HCT116 (cell line): ENCODE measurements around the gene STAT4. TPM values are rescaled to one million over a fixed set of nuclear protein-coding genes. Genes with fewer than 3 reads are reported as not detected.

ENCODE experiments used
- ATAC-seq: fragments of 200-7000 bp; cut with Tn5 transposase; 2 replicates; pipeline ENCODE4 v1.9.1; 2020; ENCODE audit warnings: mild to moderate bottlenecking, moderate library complexity
- BruUV-seq: library from RNA; stranded (reverse); fragments of 400-500 nt; replicated peaks from 2 replicates; lab custom pipeline; 2021; lab: Mats Ljungman, UMichigan
- CTCF ChIA-PET: fragments of 300-600 bp; sonication (Branson Sonifier 250); formaldehyde crosslinking; loops from one replicate; lab custom pipeline; 2021; ENCODE audit warnings: antibody characterized with exemption; lab: Charles Lee
- POLR2A ChIA-PET: fragments of 300-600, 350-600 bp; sonication (Branson Sonifier 250); formaldehyde crosslinking; loops from one replicate; lab custom pipeline; 2021; ENCODE audit warnings: antibody characterized with exemption; lab: Charles Lee
- RAD21 ChIA-PET, 2 experiments: fragments of 300-600 bp; sonication (Branson Sonifier 250); formaldehyde crosslinking; loops; one replicate each; lab custom pipeline; 2023; ENCODE audit warnings: low total read pairs in 2 of 2; ENCODE audit not compliant: uncharacterized antibody in 2 of 2, unreplicated experiment in 2 of 2, low non-redundant PET in 1 of 2; lab: Charles Lee
- DNase-seq: peaks from one replicate; pipeline ENCODE4 v3.0.0-alpha.2; 2010; ENCODE audit warnings: low read depth, low spot score
- H2AFZ ChIP-seq: fragments of 200-600 bp; shearing (Covaris generic), sonication (generic); 2 replicates; pipeline ENCODE4 v1.6.1; 2017; ENCODE audit warnings: low read depth, mixed run types, mixed read lengths, antibody characterized with exemption, low read length; ENCODE audit not compliant: poor library complexity, severe bottlenecking
- H3K27ac ChIP-seq: 2 replicates; pipeline ENCODE4 v1.5.1; 2012; ENCODE audit warnings: low read depth, low read length
- H3K27me3 ChIP-seq: fragments of 200-600 bp; sonication (generic); 2 replicates; pipeline ENCODE4 v1.6.1; 2016; ENCODE audit warnings: mixed run types, low read length, mixed read lengths; ENCODE audit not compliant: insufficient read depth
- H3K36me3 ChIP-seq, 2 experiments: fragments of 200-500 bp in 1 of 2; fragments of 200-600 bp in 1 of 2; sonication (Bioruptor generic) in 1 of 2; sonication (generic) in 1 of 2; 2 replicates each; pipeline versions ENCODE4 v1.5.1 to v1.6.1; 2014 to 2016; ENCODE audit warnings: low read length in 2 of 2, inconsistent platforms in 1 of 2, mixed read lengths in 1 of 2, mixed run types in 1 of 2; ENCODE audit not compliant: insufficient read depth in 2 of 2, control insufficient read depth in 1 of 2
- H3K4me1 ChIP-seq, 2 experiments: fragments of 200-600 bp in 1 of 2; sonication (generic) in 1 of 2; 2 replicates each; pipeline versions ENCODE4 v1.5.1 to v1.6.1; 2012 to 2017; ENCODE audit warnings: low read length in 2 of 2, inconsistent platforms in 1 of 2, mild to moderate bottlenecking in 1 of 2, mixed read lengths in 1 of 2, mixed run types in 1 of 2, moderate library complexity in 1 of 2; ENCODE audit not compliant: insufficient read depth in 2 of 2, control insufficient read depth in 1 of 2
- H3K4me2 ChIP-seq: fragments of 200-600 bp; sonication (generic); 2 replicates; pipeline ENCODE4 v1.6.1; 2017; ENCODE audit warnings: mixed run types, low read length, mixed read lengths
- H3K4me3 ChIP-seq, 2 experiments: fragments of 200-600 bp in 1 of 2; sonication (generic) in 1 of 2; replicated peaks in 1 of 2; 2 replicates each; pipeline ENCODE4 v1.5.1; 2011 to 2016; ENCODE audit warnings: low read length in 2 of 2, control low read depth in 1 of 2, low read depth in 1 of 2, mild to moderate bottlenecking in 1 of 2, mixed read lengths in 1 of 2, mixed run types in 1 of 2
- H3K79me2 ChIP-seq: fragments of 200-600 bp; sonication (generic); 2 replicates; pipeline ENCODE4 v1.6.1; 2017; ENCODE audit warnings: mild to moderate bottlenecking, mixed run types, low read length, moderate library complexity, mixed read lengths; ENCODE audit not compliant: insufficient read depth
- H3K9ac ChIP-seq: fragments of 200-600 bp; sonication (generic); 2 replicates; pipeline ENCODE4 v1.6.1; 2016; ENCODE audit warnings: low read length, mixed read lengths
- H3K9me2 ChIP-seq: fragments of 200-600 bp; sonication (generic), shearing (Covaris generic); 2 replicates; pipeline ENCODE4 v1.6.1; 2017; ENCODE audit warnings: mixed run types, mild to moderate bottlenecking, moderate library complexity; ENCODE audit not compliant: insufficient read depth
- H3K9me3 ChIP-seq, 2 experiments: fragments of 200-500 bp in 1 of 2; fragments of 200-600 bp in 1 of 2; sonication (Bioruptor generic) in 1 of 2; sonication (generic) in 1 of 2; 2 replicates each; pipeline ENCODE4 v1.6.1; 2014 to 2017; ENCODE audit warnings: low read length in 2 of 2, mixed read lengths in 2 of 2, inconsistent platforms in 1 of 2, low read depth in 1 of 2, mild to moderate bottlenecking in 1 of 2, mixed run types in 1 of 2, moderate library complexity in 1 of 2; ENCODE audit not compliant: control insufficient read depth in 1 of 2, insufficient read depth in 1 of 2
- H4K20me1 ChIP-seq: fragments of 200-600 bp; sonication (generic), shearing (Covaris generic); 2 replicates; pipeline ENCODE4 v1.6.1; 2017; ENCODE audit warnings: mixed run types, mild to moderate bottlenecking, moderate library complexity; ENCODE audit not compliant: insufficient read depth
- CBX3 ChIP-seq: IDR thresholded peaks from 2 replicates; pipeline ENCODE4 v1.6.1; 2012; ENCODE audit warnings: low read depth
- EZH2phosphoT487 ChIP-seq: fragments of 200-600 bp; IDR thresholded peaks from 2 replicates; pipeline ENCODE4 v1.6.1; 2018; ENCODE audit warnings: antibody characterized with exemption, borderline replicate concordance
- FOSL1 ChIP-seq: IDR thresholded peaks from 2 replicates; pipeline ENCODE4 v1.6.1; 2012; ENCODE audit warnings: low read depth
- JUND ChIP-seq: IDR thresholded peaks from 2 replicates; pipeline ENCODE4 v1.6.1; 2012
- SIN3A ChIP-seq: IDR thresholded peaks from 2 replicates; pipeline ENCODE4 v1.6.1; 2012; ENCODE audit warnings: low read depth
- TCF7L2 ChIP-seq: IDR thresholded peaks from 2 replicates; pipeline ENCODE4 v1.7.0; 2011; ENCODE audit warnings: borderline replicate concordance, inconsistent platforms; ENCODE audit not compliant: insufficient read depth, insufficient read length; ENCODE audit errors: extremely low read depth
- ZFX ChIP-seq: fragments of 450-650 bp; IDR thresholded peaks from 2 replicates; pipeline ENCODE4 v1.6.1; 2017
- intact Hi-C: fragments of 100-400 bp; cut with micrococcal nuclease; formaldehyde crosslinking; loops from 2 replicates; pipeline ENCODE4 v1.10.0; 2022
- total RNA-seq: library from RNA; stranded (reverse); gene quantifications from one replicate; pipeline ENCODE4 v1.2.1, GENCODE V29; 2021; ENCODE audit not compliant: unreplicated experiment
- TF ChIP-seq, protein P1 (sequence below): IDR thresholded peaks from 2 replicates; pipeline ENCODE4 v1.6.1; 2012; ENCODE audit warnings: low read depth
- TF ChIP-seq, protein P2 (sequence below): IDR thresholded peaks from 2 replicates; pipeline ENCODE4 v1.6.1; 2012
- TF ChIP-seq, protein P3 (sequence below): IDR thresholded peaks from 2 replicates; pipeline ENCODE4 v1.6.1; 2011; ENCODE audit warnings: mild to moderate bottlenecking, low read length, moderate library complexity; ENCODE audit not compliant: insufficient replicate concordance; ENCODE audit errors: extremely low read depth

Gene STAT4
- total RNA-seq, 1 experiment from 2014 or later, result 2.0 TPM

DNA sequence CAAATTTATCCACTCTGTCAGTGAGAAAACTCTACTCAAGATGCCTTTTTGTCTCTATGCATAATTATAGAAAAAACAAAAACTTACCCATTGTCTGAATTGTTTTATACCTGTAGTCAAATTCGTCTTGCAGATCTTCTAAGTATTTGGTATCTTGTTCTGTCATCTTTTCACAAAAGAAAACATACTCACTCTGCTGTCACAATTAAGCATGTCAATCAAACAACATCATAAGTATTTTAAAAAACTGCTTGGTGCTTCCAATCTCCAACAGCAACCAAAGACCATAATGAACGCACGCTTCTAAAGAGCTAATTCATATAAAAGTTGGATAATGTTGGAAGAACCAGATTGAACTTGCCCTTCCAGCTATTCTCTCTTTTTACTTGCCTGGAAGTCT lies 81.2 kb downstream of the STAT4 start:
- H3K27ac ChIP-seq, result no peak overlapping the region
- POLR2A ChIA-PET, result no interaction called here
- H4K20me1 ChIP-seq, result no peaks in the 10 kb centered on the region
- no peak for DNase-seq
- RAD21 ChIA-PET, result no interaction called here
- no peaks in the 10 kb centered on the region for H3K4me1 ChIP-seq
- BruUV-seq, result no TSS peak
- CTCF ChIA-PET, result interaction anchor here (1.8 kb wide), 1 partner anchor 17 kb away, joined by 7 read pairs; no protein-coding TSS in a partner anchor
- no peak overlapping the region for H3K9ac ChIP-seq
- H3K9me3 ChIP-seq, result no peaks in the 10 kb centered on the region
- H3K4me3 ChIP-seq, result no peak overlapping the region
- H3K79me2 ChIP-seq, result no peaks in the 10 kb centered on the region
- no peaks in the 10 kb centered on the region for H3K27me3 ChIP-seq
- TF ChIP-seq, protein P1, sequence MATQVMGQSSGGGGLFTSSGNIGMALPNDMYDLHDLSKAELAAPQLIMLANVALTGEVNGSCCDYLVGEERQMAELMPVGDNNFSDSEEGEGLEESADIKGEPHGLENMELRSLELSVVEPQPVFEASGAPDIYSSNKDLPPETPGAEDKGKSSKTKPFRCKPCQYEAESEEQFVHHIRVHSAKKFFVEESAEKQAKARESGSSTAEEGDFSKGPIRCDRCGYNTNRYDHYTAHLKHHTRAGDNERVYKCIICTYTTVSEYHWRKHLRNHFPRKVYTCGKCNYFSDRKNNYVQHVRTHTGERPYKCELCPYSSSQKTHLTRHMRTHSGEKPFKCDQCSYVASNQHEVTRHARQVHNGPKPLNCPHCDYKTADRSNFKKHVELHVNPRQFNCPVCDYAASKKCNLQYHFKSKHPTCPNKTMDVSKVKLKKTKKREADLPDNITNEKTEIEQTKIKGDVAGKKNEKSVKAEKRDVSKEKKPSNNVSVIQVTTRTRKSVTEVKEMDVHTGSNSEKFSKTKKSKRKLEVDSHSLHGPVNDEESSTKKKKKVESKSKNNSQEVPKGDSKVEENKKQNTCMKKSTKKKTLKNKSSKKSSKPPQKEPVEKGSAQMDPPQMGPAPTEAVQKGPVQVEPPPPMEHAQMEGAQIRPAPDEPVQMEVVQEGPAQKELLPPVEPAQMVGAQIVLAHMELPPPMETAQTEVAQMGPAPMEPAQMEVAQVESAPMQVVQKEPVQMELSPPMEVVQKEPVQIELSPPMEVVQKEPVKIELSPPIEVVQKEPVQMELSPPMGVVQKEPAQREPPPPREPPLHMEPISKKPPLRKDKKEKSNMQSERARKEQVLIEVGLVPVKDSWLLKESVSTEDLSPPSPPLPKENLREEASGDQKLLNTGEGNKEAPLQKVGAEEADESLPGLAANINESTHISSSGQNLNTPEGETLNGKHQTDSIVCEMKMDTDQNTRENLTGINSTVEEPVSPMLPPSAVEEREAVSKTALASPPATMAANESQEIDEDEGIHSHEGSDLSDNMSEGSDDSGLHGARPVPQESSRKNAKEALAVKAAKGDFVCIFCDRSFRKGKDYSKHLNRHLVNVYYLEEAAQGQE, result no peak
- TF ChIP-seq, protein P2, sequence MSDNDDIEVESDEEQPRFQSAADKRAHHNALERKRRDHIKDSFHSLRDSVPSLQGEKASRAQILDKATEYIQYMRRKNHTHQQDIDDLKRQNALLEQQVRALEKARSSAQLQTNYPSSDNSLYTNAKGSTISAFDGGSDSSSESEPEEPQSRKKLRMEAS, result no peak
- TF ChIP-seq EZH2phosphoT487, result no peak
- no peak for TF ChIP-seq JUND
- TF ChIP-seq CBX3, result no peak
- TF ChIP-seq, all 23 proteins: peak for 0
- no peak for ATAC-seq
- no peaks in the 10 kb centered on the region for H3K36me3 ChIP-seq
- H3K9me2 ChIP-seq, result no peaks in the 10 kb centered on the region
- intact Hi-C loops, result no loop called here
- no peak overlapping the region for H2AFZ ChIP-seq
- no peak overlapping the region for H3K4me2 ChIP-seq

DNA sequence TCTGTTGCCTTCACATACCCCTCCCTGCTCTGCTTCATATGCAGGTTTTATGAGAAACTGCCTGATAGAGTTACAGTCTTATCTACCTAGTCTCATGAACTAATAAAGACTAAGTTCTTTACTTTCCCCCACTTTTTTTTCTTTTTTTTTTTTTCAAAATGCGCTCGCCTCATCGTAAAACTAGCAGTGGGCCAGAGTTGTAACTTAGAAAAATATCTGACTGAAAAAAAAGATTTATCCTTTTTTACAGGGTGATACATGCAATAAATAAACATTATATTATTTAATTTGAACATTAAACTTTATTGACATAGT lies 83.9 kb downstream of the STAT4 start:
- no peak for TF ChIP-seq CBX3
- TF ChIP-seq FOSL1, result no peak
- TF ChIP-seq, protein P1, result no peak
- no peak for TF ChIP-seq SIN3A
- no peak for TF ChIP-seq ZFX
- TF ChIP-seq, protein P3, sequence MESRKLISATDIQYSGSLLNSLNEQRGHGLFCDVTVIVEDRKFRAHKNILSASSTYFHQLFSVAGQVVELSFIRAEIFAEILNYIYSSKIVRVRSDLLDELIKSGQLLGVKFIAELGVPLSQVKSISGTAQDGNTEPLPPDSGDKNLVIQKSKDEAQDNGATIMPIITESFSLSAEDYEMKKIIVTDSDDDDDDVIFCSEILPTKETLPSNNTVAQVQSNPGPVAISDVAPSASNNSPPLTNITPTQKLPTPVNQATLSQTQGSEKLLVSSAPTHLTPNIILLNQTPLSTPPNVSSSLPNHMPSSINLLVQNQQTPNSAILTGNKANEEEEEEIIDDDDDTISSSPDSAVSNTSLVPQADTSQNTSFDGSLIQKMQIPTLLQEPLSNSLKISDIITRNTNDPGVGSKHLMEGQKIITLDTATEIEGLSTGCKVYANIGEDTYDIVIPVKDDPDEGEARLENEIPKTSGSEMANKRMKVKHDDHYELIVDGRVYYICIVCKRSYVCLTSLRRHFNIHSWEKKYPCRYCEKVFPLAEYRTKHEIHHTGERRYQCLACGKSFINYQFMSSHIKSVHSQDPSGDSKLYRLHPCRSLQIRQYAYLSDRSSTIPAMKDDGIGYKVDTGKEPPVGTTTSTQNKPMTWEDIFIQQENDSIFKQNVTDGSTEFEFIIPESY, result no peak
- no peak for TF ChIP-seq TCF7L2
- TF ChIP-seq, protein P2, result no peak
- no peaks in the 10 kb centered on the region for H3K27me3 ChIP-seq
- no peaks in the 10 kb centered on the region for H4K20me1 ChIP-seq
- H3K36me3 ChIP-seq, result no peaks in the 10 kb centered on the region
- H3K79me2 ChIP-seq, result no peaks in the 10 kb centered on the region
- H3K27ac ChIP-seq, result no peak overlapping the region
- H2AFZ ChIP-seq, result no peak overlapping the region
- H3K4me1 ChIP-seq, result no peaks in the 10 kb centered on the region
- no peaks in the 10 kb centered on the region for H3K9me3 ChIP-seq
- ChIA-PET RAD21 (no interaction called here), POLR2A (no interaction called here), CTCF (interaction anchor here (6.0 kb wide), 1 partner anchor 15 kb away, joined by 27 read pairs; no protein-coding TSS in a partner anchor)
- ATAC-seq (no peak), DNase-seq (no peak)
- no peak overlapping the region for H3K4me3 ChIP-seq
- intact Hi-C loops, result no loop called here
- BruUV-seq, result no TSS peak
- no peaks in the 10 kb centered on the region for H3K9me2 ChIP-seq
- H3K9ac ChIP-seq, result no peak overlapping the region
- no peak overlapping the region for H3K4me2 ChIP-seq
